GM12878 (cell line): ENCODE results near the gene ITGA7.

Experiments used
- ATF7 ChIP-seq: fragments of 450-650 bp; IDR thresholded peaks from 2 replicates; pipeline ENCODE4 v1.6.1; 2016; ENCODE audit warnings: low read depth, mild to moderate bottlenecking
- CHD2 ChIP-seq: IDR thresholded peaks from 2 replicates; pipeline ENCODE4 v1.6.1; 2011; ENCODE audit warnings: low read depth, low read length, improper control_type of control experiment, borderline replicate concordance
- CREB1 ChIP-seq: IDR thresholded peaks from 2 replicates; pipeline ENCODE4 v1.6.1; 2012; ENCODE audit warnings: low read depth, mild to moderate bottlenecking, inconsistent platforms
- CTCF ChIP-seq, 3 experiments: IDR thresholded peaks in 2 of 3; conservative IDR thresholded peaks in 1 of 3; 2 replicates each; pipeline ENCODE4 v1.5.1; 2011; ENCODE audit warnings: low read depth in 3 of 3, low read length in 3 of 3, mild to moderate bottlenecking in 3 of 3, control low read depth in 2 of 3, moderate library complexity in 2 of 3, inconsistent platforms in 1 of 3, mixed read lengths in 1 of 3; ENCODE audit not compliant: control insufficient read depth in 2 of 3, insufficient read depth in 1 of 3; ENCODE audit errors: extremely low read depth in 1 of 3
- E2F8 ChIP-seq: fragments of 450-650 bp; IDR thresholded peaks from 2 replicates; pipeline ENCODE4 v1.6.1; 2018; ENCODE audit warnings: mild to moderate bottlenecking, low read depth, moderate library complexity; ENCODE audit not compliant: partially characterized antibody
- JUND ChIP-seq: IDR thresholded peaks from 2 replicates; pipeline ENCODE4 v1.6.1; 2012; ENCODE audit warnings: low read depth, mild to moderate bottlenecking, low read length, improper control_type of control experiment, moderate library complexity
- MAX ChIP-seq: IDR thresholded peaks from 2 replicates; pipeline ENCODE4 v1.6.1; 2012; ENCODE audit warnings: low read depth, low read length, improper control_type of control experiment
- SMAD5 ChIP-seq: IDR thresholded peaks from 2 replicates; pipeline ENCODE4 v1.6.1; 2016; ENCODE audit warnings: antibody characterized with exemption, low read depth
- SREBF2 ChIP-seq: IDR thresholded peaks from 2 replicates; pipeline ENCODE4 v1.6.1; 2012; ENCODE audit warnings: mild to moderate bottlenecking, low read length

- TF ChIP-seq CHD2: no peak
- no peak for TF ChIP-seq ATF7
- no peak for TF ChIP-seq CTCF (IDR thresholded peaks at IDR 0.05 in 2 of 3, conservative IDR thresholded peaks at IDR 0.05 in 1 of 3; ENCODE audit: control insufficient read depth in 2 of 3, extremely low read depth in 1 of 3, insufficient read depth in 1 of 3, low read depth in 3 of 3, low read length in 3 of 3)
- no peak for TF ChIP-seq E2F8
- TF ChIP-seq SREBF2: no peak
- no peak for TF ChIP-seq SMAD5
- TF ChIP-seq JUND: no peak
- no peak for TF ChIP-seq MAX
- TF ChIP-seq CREB1: no peak
These were observed 65.4 kb downstream of the ITGA7 start for GRCh38 chr12:55642267-55642666.
